ENCODE measurements around the gene FARSA. TPM values are rescaled to one million over a fixed set of nuclear protein-coding genes. Genes with fewer than 3 reads are reported as not detected.
"Not testable (repeated sequence)": the region's sequence is repeated elsewhere in the genome, so short reads cannot be mapped to it uniquely, and the experiment has no call there.

The FARSA gene
- total RNA-seq (28.9 TPM), polyA plus RNA-seq (10 to 100 TPM; 52.2 to 74.0 (median 62.6) TPM)

- Mint-ChIP-seq H3K27me3 (no peaks in the 10 kb centered on the region), H3K4me3 (peak within 1 kb of the TSS; percentile 93 to 99 (median 95)), H3K4me1 (peaks cover 0 to 50% (median 22%) of the 10 kb centered on the region in 4 donors), H3K9me3 (no peaks in the 10 kb centered on the region), H3K27ac (peak within 1 kb of the TSS; percentile 76 to 99 (median 95)), H3K36me3 (peaks cover 8% of the 10 kb centered on the region)
- Histone ChIP-seq H3K27ac (ENCODE audit: insufficient read depth, low read length, poor library complexity, severe bottlenecking) (peak within 1 kb of the TSS; percentile 70), H3K36me3 (ENCODE audit: control insufficient read depth, insufficient read depth, low read length) (peaks cover 16% of the 10 kb centered on the region), H3K27me3 (ENCODE audit: control insufficient read depth, insufficient read depth, low read length) (no peaks in the 10 kb centered on the region), H3K9me3 (ENCODE audit: control insufficient read depth in 2 of 2, low read length in 2 of 2) (no peaks in the 10 kb centered on the region), H3K4me3 (ENCODE audit: low read depth, low read length) (peak within 1 kb of the TSS; percentile 79), H3K4me1 (ENCODE audit: control insufficient read depth, insufficient read depth, low read length, poor library complexity, severe bottlenecking) (peaks cover 32% of the 10 kb centered on the region)
- ATAC-seq (ENCODE audit: low read depth in 2 of 2) (peak; percentile 54 to 60), DNase-seq (peak; percentile 83 to 94 (median 85))
These were observed at the start of gene FARSA for GRCh38 chr19:12933287-12934072. TSS of gene FARSA (minus strand) at chr19:12933711. CDS start at chr19:12933696, 15 bp downstream.

GRCh38 chr19:12983091-12983490 is 49.6 kb upstream of the FARSA start:
- ATAC-seq (ENCODE audit: low read depth in 2 of 2) (no peak), DNase-seq (no peak)
- H3K36me3 Mint-ChIP-seq: no peaks in the 10 kb centered on the region
- Histone ChIP-seq H3K4me3 (ENCODE audit: low read depth, low read length) (no peak overlapping the region), H3K27me3 (ENCODE audit: control insufficient read depth, insufficient read depth, low read length) (peaks cover 3% of the 10 kb centered on the region), H3K36me3 (ENCODE audit: control insufficient read depth, insufficient read depth, low read length) (no peaks in the 10 kb centered on the region), H3K27ac (ENCODE audit: insufficient read depth, low read length, poor library complexity, severe bottlenecking) (no peak overlapping the region), H3K4me1 (ENCODE audit: control insufficient read depth, insufficient read depth, low read length, poor library complexity, severe bottlenecking) (peaks cover 12% of the 10 kb centered on the region), H3K9me3 (ENCODE audit: control insufficient read depth in 2 of 2, low read length in 2 of 2) (no peaks in the 10 kb centered on the region)
- no peak overlapping the region for H3K27ac Mint-ChIP-seq
- H3K9me3 Mint-ChIP-seq: no peaks in the 10 kb centered on the region
- no peak overlapping the region for H3K4me3 Mint-ChIP-seq
- peaks cover 12% of the 10 kb centered on the region for H3K27me3 Mint-ChIP-seq
- H3K4me1 Mint-ChIP-seq: peaks cover 0 to 2% (median 0%) of the 10 kb centered on the region in 4 donors

- peaks cover 12% of the 10 kb centered on the region for H3K4me1 ChIP-seq (ENCODE audit: control insufficient read depth, insufficient read depth, low read length, poor library complexity, severe bottlenecking)
- H3K9me3 ChIP-seq (ENCODE audit: control insufficient read depth in 2 of 2, low read length in 2 of 2): no peaks in the 10 kb centered on the region
- H3K36me3 ChIP-seq (ENCODE audit: control insufficient read depth, insufficient read depth, low read length): no peaks in the 10 kb centered on the region
- H3K27ac ChIP-seq (ENCODE audit: insufficient read depth, low read length, poor library complexity, severe bottlenecking): no peak overlapping the region
- ATAC-seq (ENCODE audit: low read depth in 2 of 2) (no peak), DNase-seq (no peak)
- Mint-ChIP-seq H3K4me3 (no peak overlapping the region), H3K4me1 (peaks cover 0 to 4% (median under 1%) of the 10 kb centered on the region in 4 donors), H3K27me3 (peaks cover 16% of the 10 kb centered on the region), H3K27ac (no peak overlapping the region), H3K36me3 (no peaks in the 10 kb centered on the region), H3K9me3 (no peaks in the 10 kb centered on the region)
- peaks cover 3% of the 10 kb centered on the region for H3K27me3 ChIP-seq (ENCODE audit: control insufficient read depth, insufficient read depth, low read length)
- no peak overlapping the region for H3K4me3 ChIP-seq (ENCODE audit: low read depth, low read length)
These were observed 49.1 kb upstream of the FARSA start for GRCh38 chr19:12982648-12983047.

- H3K36me3 ChIP-seq (ENCODE audit: control insufficient read depth, insufficient read depth, low read length): no peaks in the 10 kb centered on the region
- Mint-ChIP-seq H3K36me3 (peaks cover 3% of the 10 kb centered on the region), H3K27me3 (peaks cover 18% of the 10 kb centered on the region)
These were observed 46.5 kb upstream of the FARSA start for GRCh38 chr19:12979974-12980373.

GRCh38 chr19:12976109-12976508 is 42.6 kb upstream of the FARSA start:
- not testable (repeated sequence) for H3K9me3 ChIP-seq (ENCODE audit: control insufficient read depth in 2 of 2, low read length in 2 of 2); H3K4me3 ChIP-seq (ENCODE audit: low read depth, low read length); H3K9me3 Mint-ChIP-seq; H3K36me3 ChIP-seq (ENCODE audit: control insufficient read depth, insufficient read depth, low read length); H3K4me1 ChIP-seq (ENCODE audit: control insufficient read depth, insufficient read depth, low read length, poor library complexity, severe bottlenecking); H3K4me1 Mint-ChIP-seq; H3K4me3 Mint-ChIP-seq; H3K27ac ChIP-seq (ENCODE audit: insufficient read depth, low read length, poor library complexity, severe bottlenecking); H3K27me3 ChIP-seq (ENCODE audit: control insufficient read depth, insufficient read depth, low read length); DNase-seq; H3K27ac Mint-ChIP-seq; ATAC-seq (ENCODE audit: low read depth in 2 of 2); H3K36me3 Mint-ChIP-seq
- H3K27me3 Mint-ChIP-seq: peaks cover 18% of the 10 kb centered on the region

More at GRCh38 chr19:12979974-12980373, 46.5 kb upstream of the FARSA start:
- Histone ChIP-seq H3K9me3 (ENCODE audit: control insufficient read depth in 2 of 2, low read length in 2 of 2) (no peaks in the 10 kb centered on the region), H3K4me1 (ENCODE audit: control insufficient read depth, insufficient read depth, low read length, poor library complexity, severe bottlenecking) (peaks cover 12% of the 10 kb centered on the region), H3K4me3 (ENCODE audit: low read depth, low read length) (no peak overlapping the region), H3K27me3 (ENCODE audit: control insufficient read depth, insufficient read depth, low read length) (peaks cover 5% of the 10 kb centered on the region), H3K27ac (ENCODE audit: insufficient read depth, low read length, poor library complexity, severe bottlenecking) (no peak overlapping the region)
- Mint-ChIP-seq H3K9me3 (no peaks in the 10 kb centered on the region), H3K4me3 (no peak overlapping the region), H3K4me1 (peaks cover 0 to 4% (median under 1%) of the 10 kb centered on the region in 4 donors), H3K27ac (no peak overlapping the region)
- DNase-seq (no peak), ATAC-seq (ENCODE audit: low read depth in 2 of 2) (no peak)

GRCh38 chr19:12975221-12975741 is 41.8 kb upstream of the FARSA start:
- Histone ChIP-seq H3K27me3 (ENCODE audit: control insufficient read depth, insufficient read depth, low read length) (peaks cover 5% of the 10 kb centered on the region), H3K36me3 (ENCODE audit: control insufficient read depth, insufficient read depth, low read length) (no peaks in the 10 kb centered on the region), H3K9me3 (ENCODE audit: control insufficient read depth in 2 of 2, low read length in 2 of 2) (no peaks in the 10 kb centered on the region), H3K4me3 (ENCODE audit: low read depth, low read length) (no peak overlapping the region), H3K4me1 (ENCODE audit: control insufficient read depth, insufficient read depth, low read length, poor library complexity, severe bottlenecking) (no peaks in the 10 kb centered on the region), H3K27ac (ENCODE audit: insufficient read depth, low read length, poor library complexity, severe bottlenecking) (no peak overlapping the region)
- Mint-ChIP-seq H3K4me1 (peaks cover 0 to 2% (median under 1%) of the 10 kb centered on the region in 4 donors), H3K27ac (no peak overlapping the region), H3K36me3 (peaks cover 3% of the 10 kb centered on the region), H3K9me3 (peaks cover 0 to under 1% (median 0%) of the 10 kb centered on the region in 7 donors), H3K4me3 (no peak overlapping the region), H3K27me3 (peaks cover 18% of the 10 kb centered on the region)
- DNase-seq (no peak), ATAC-seq (ENCODE audit: low read depth in 2 of 2) (no peak)

- no peaks in the 10 kb centered on the region for H3K36me3 ChIP-seq (ENCODE audit: control insufficient read depth, insufficient read depth, low read length)
- no peak overlapping the region for H3K4me3 Mint-ChIP-seq
- peaks cover 18% of the 10 kb centered on the region for H3K27me3 Mint-ChIP-seq
- H3K27me3 ChIP-seq (ENCODE audit: control insufficient read depth, insufficient read depth, low read length): peaks cover 5% of the 10 kb centered on the region
- H3K4me1 Mint-ChIP-seq: peaks cover 0 to 4% (median under 1%) of the 10 kb centered on the region in 4 donors
- peaks cover 0 to 1% (median 0%) of the 10 kb centered on the region in 7 donors for H3K9me3 Mint-ChIP-seq
- no peak overlapping the region for H3K27ac Mint-ChIP-seq
- DNase-seq (no peak), ATAC-seq (ENCODE audit: low read depth in 2 of 2) (no peak)
- no peaks in the 10 kb centered on the region for H3K9me3 ChIP-seq (ENCODE audit: control insufficient read depth in 2 of 2, low read length in 2 of 2)
- peaks cover 3% of the 10 kb centered on the region for H3K36me3 Mint-ChIP-seq
- H3K4me3 ChIP-seq (ENCODE audit: low read depth, low read length): no peak overlapping the region
- H3K27ac ChIP-seq (ENCODE audit: insufficient read depth, low read length, poor library complexity, severe bottlenecking): no peak overlapping the region
- no peaks in the 10 kb centered on the region for H3K4me1 ChIP-seq (ENCODE audit: control insufficient read depth, insufficient read depth, low read length, poor library complexity, severe bottlenecking)
These were observed 41.0 kb upstream of the FARSA start for GRCh38 chr19:12974301-12975220.

All from CD4-positive, CD25-positive, alpha-beta regulatory T cell (primary cell).